GM19023 (cell line): ENCODE results near the gene TMEM221.

Experiments
- ATAC-seq: cut with Tn5 transposase; IDR thresholded peaks from one replicate; pipeline ENCODE4 v1.9.1; 2021; ENCODE audit warnings: mild to moderate bottlenecking, moderate library complexity; ENCODE audit not compliant: unreplicated experiment

Gene TMEM221

GRCh38 chr19:17445526-17446165 is 2.8 kb downstream of the TMEM221 start:
- no peak for ATAC-seq

GRCh38 chr19:17441241-17442021 is 7.0 kb downstream of the TMEM221 start:
- no peak for ATAC-seq

- no peak for ATAC-seq
Observed at GRCh38 chr19:17436874-17437267, 11.6 kb downstream of the TMEM221 start.

GRCh38 chr19:17436094-17436873 is 12.2 kb downstream of the TMEM221 start:
- ATAC-seq, result no peak

GRCh38 chr19:17435218-17435617 is 13.2 kb downstream of the TMEM221 start:
- ATAC-seq, result no peak

GRCh38 chr19:17431417-17431816 is 17.1 kb downstream of the TMEM221 start:
- ATAC-seq, result no peak

- no peak for ATAC-seq
Observed at GRCh38 chr19:17429641-17430113, 18.8 kb downstream of the TMEM221 start.

GRCh38 chr19:17424743-17425365 is 23.6 kb downstream of the TMEM221 start:
- ATAC-seq, result no peak

- no peak for ATAC-seq
Observed at GRCh38 chr19:17423429-17424208, 24.8 kb downstream of the TMEM221 start.

- ATAC-seq, result no peak
Observed at GRCh38 chr19:17421942-17422341, 26.5 kb downstream of the TMEM221 start.

GRCh38 chr19:17420475-17420924 is 28.0 kb downstream of the TMEM221 start:
- ATAC-seq, result no peak

- ATAC-seq, result peak; percentile 90
Observed at GRCh38 chr19:17419621-17420474, 28.6 kb downstream of the TMEM221 start, which contains the start of gene MVB12A. Gene MVB12A, plus strand, starts transcription at chr19:17420047. Its CDS starts 89 bp downstream, at chr19:17420136.

- no peak for ATAC-seq
Observed at GRCh38 chr19:17419154-17419620, 29.3 kb downstream of the TMEM221 start.

GRCh38 chr19:17418710-17419109 is 29.8 kb downstream of the TMEM221 start:
- ATAC-seq, result no peak

- ATAC-seq, result no peak
Observed at GRCh38 chr19:17415121-17415520, 33.3 kb downstream of the TMEM221 start.

- ATAC-seq, result no peak
Observed at GRCh38 chr19:17414097-17414496, 34.4 kb downstream of the TMEM221 start.

- no peak for ATAC-seq
Observed at GRCh38 chr19:17411801-17412200, 36.7 kb downstream of the TMEM221 start.

- no peak for ATAC-seq
Observed at GRCh38 chr19:17409990-17410389, 38.5 kb downstream of the TMEM221 start.

GRCh38 chr19:17406887-17407196 is 41.6 kb downstream of the TMEM221 start:
- ATAC-seq, result no peak
